ENCODE data around the gene KCNK1.

Gene KCNK1

DNA sequence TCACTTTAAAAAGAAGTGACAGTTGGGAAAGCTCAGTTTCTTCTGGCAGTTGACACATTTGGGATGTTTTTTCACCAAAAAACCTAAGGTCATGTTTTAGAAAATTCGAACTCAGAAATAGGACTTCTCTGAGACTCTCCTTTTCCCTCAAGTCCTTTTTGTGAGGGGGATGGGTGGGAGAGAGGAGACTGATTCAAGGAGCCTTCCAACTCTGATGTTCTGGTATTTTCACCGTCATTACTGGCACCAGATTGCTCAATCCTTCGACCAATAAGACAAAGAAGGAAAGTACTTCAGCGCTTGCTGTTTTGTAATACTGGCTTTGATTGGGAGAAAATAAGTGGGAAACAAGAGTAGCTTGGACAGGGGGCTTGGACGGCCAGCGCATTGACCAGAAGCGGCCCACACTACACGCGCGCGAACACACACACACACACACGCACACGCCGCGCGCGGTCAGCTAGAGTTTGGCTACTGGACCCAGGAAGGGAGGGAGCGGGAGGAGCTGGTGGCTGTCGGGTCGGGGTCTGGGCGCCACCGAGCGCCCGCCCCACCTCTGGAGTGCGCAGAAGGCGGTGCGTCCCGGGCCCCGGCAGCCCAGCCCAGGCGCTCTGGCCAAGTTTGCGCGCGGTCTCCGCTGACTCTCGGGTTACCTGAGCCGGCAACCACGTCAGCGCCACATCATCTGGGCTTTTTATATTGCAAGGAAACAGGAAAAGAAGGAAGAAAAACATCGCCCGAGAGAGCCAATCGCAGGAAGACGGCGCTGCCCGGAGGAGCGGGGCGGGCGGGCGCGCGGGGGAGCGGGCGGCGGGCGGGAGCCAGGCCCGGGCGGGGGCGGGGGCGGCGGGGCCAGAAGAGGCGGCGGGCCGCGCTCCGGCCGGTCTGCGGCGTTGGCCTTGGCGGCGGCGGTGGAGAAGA is at the start of gene KCNK1:
KCNK1 (plus strand) TSS at position 855 of the 921 bp plus-strand sequence; CDS start at position 921, 66 bp downstream.
- Histone ChIP-seq H3K36me3 (ENCODE audit: insufficient read depth, insufficient read length, low read length) (no peaks in the 10 kb centered on the region), H3K9me3 (ENCODE audit: insufficient read depth, low read length) (no peaks in the 10 kb centered on the region), H3K4me1 (ENCODE audit: insufficient read depth, insufficient read length) (peaks cover 5% of the 10 kb centered on the region), H3K4me3 (ENCODE audit: insufficient read length, low read depth) (peak within 1 kb of the TSS; percentile 89), H3K27me3 (ENCODE audit: insufficient read depth, insufficient read length) (peaks cover 70% of the 10 kb centered on the region), H3K9ac (ENCODE audit: insufficient read length, low read depth) (peak within 1 kb of the TSS; percentile 94)
- peak; percentile 65 for DNase-seq (ENCODE audit: low read depth, low spot score)
- no peak for TF ChIP-seq YY1 (IDR thresholded peaks at IDR 0.05; ENCODE audit: insufficient read depth, insufficient read length)
- TF ChIP-seq SUZ12 (IDR thresholded peaks at IDR 0.05; ENCODE audit: extremely low read depth, insufficient read depth, insufficient read length): peak; percentile 50
- TF ChIP-seq ZNF274 (IDR thresholded peaks at IDR 0.05; ENCODE audit: low read depth, low read length): no peak

DNA sequence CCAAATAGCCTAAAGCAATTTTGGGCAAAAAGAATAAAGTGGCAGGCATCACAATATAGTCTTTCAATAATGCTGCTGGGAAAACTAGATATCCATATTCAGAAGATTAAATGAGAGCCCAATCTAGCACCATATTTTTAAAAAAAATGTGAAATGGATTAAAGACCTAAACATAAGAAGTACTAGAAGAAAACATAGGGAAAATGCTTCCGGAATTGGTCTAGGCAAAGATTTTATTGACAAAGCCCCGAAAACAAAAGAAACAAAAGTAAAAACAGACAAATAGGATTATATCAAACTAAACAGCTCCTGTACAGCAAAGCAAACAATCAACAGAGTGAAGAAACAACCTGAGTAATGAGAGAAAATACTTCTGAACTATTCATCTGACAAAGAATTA is 48.6 kb upstream of the KCNK1 start:
- no peak overlapping the region for H3K4me3 ChIP-seq (ENCODE audit: insufficient read length, low read depth)
- no peak for TF ChIP-seq SUZ12 (IDR thresholded peaks at IDR 0.05; ENCODE audit: extremely low read depth, insufficient read depth, insufficient read length)
- no peak for TF ChIP-seq ZNF274 (IDR thresholded peaks at IDR 0.05; ENCODE audit: low read depth, low read length)

DNA sequence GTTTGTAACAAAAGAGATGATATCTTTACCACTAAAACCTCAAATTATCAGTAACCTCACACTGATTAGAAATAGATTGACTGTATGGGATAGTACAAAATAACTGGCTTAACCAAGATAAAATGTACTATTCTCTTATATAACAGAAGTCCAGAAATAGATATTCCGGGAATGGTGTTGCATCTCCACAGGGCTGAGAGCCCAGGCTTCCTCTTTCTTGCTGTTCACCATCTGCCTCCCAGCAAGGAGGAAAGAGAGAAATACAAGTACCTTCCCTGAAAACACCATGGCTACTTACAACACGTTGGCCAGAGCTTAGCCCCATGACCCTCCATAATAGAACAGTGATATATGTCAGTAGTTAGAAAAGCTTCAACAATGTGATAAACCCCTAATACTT is 47.0 kb upstream of the KCNK1 start:
- no peak for DNase-seq (ENCODE audit: low read depth, low spot score)
- H3K4me3 ChIP-seq (ENCODE audit: insufficient read length, low read depth): no peak overlapping the region
- H3K27me3 ChIP-seq (ENCODE audit: insufficient read depth, insufficient read length): peaks cover 6% of the 10 kb centered on the region
- no peaks in the 10 kb centered on the region for H3K9me3 ChIP-seq (ENCODE audit: insufficient read depth, low read length)
- no peak for TF ChIP-seq SUZ12 (IDR thresholded peaks at IDR 0.05; ENCODE audit: extremely low read depth, insufficient read depth, insufficient read length)
- TF ChIP-seq YY1 (IDR thresholded peaks at IDR 0.05; ENCODE audit: insufficient read depth, insufficient read length): no peak
- TF ChIP-seq ZNF274 (IDR thresholded peaks at IDR 0.05; ENCODE audit: low read depth, low read length): no peak
- H3K4me1 ChIP-seq (ENCODE audit: insufficient read depth, insufficient read length): no peaks in the 10 kb centered on the region
- no peaks in the 10 kb centered on the region for H3K36me3 ChIP-seq (ENCODE audit: insufficient read depth, insufficient read length, low read length)
- no peak overlapping the region for H3K9ac ChIP-seq (ENCODE audit: insufficient read length, low read depth)

More for the DNA sequence above, 48.6 kb upstream of the KCNK1 start:
- Histone ChIP-seq H3K27me3 (ENCODE audit: insufficient read depth, insufficient read length) (peaks cover 6% of the 10 kb centered on the region), H3K9ac (ENCODE audit: insufficient read length, low read depth) (no peak overlapping the region), H3K36me3 (ENCODE audit: insufficient read depth, insufficient read length, low read length) (no peaks in the 10 kb centered on the region), H3K9me3 (ENCODE audit: insufficient read depth, low read length) (no peaks in the 10 kb centered on the region), H3K4me1 (ENCODE audit: insufficient read depth, insufficient read length) (no peaks in the 10 kb centered on the region)
- DNase-seq (ENCODE audit: low read depth, low spot score): no peak

DNA sequence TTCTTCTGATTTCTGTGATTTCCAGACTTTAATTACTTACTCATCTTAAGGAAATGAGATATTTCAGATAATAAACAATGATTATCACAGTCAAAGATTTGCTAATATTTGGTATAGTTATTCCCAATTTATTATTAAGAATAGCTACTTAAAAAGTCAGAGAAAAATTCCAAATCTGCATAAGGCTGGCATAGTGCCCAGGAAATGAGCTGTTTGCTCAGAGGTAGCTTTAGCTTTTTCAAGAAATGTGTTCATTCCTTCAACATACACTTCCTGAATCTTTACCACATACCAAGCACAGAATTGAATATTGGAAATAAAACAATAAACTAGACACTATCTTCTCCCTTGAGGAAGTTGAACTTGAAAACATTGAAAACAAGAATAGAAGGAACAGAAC is 44.3 kb upstream of the KCNK1 start:
- Histone ChIP-seq H3K9me3 (ENCODE audit: insufficient read depth, low read length) (no peaks in the 10 kb centered on the region), H3K9ac (ENCODE audit: insufficient read length, low read depth) (no peak overlapping the region), H3K4me1 (ENCODE audit: insufficient read depth, insufficient read length) (no peaks in the 10 kb centered on the region), H3K27me3 (ENCODE audit: insufficient read depth, insufficient read length) (peaks cover 13% of the 10 kb centered on the region), H3K4me3 (ENCODE audit: insufficient read length, low read depth) (no peak overlapping the region), H3K36me3 (ENCODE audit: insufficient read depth, insufficient read length, low read length) (no peaks in the 10 kb centered on the region)
- TF ChIP-seq ZNF274 (IDR thresholded peaks at IDR 0.05; ENCODE audit: low read depth, low read length): no peak
- TF ChIP-seq SUZ12 (IDR thresholded peaks at IDR 0.05; ENCODE audit: extremely low read depth, insufficient read depth, insufficient read length): no peak
- no peak for DNase-seq (ENCODE audit: low read depth, low spot score)

DNA sequence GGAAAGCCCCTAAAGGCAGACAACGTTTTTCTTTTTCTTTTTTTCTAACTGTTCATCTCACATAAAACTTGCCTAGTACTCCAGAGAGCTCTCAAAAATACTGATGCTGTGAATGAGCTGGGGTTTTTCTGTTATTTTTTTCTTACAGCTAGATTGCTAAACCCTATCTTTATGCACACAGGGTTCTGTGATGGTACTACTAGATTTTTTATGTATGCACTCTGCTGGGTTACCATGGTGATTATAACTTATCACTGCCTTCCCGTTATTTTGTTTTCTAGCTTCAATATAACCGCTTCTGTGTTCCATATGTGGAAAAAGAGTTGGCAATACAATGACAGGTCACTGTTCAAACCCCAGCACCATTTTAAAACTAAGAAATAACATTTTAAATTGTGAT is 43.7 kb upstream of the KCNK1 start:
- Histone ChIP-seq H3K4me3 (ENCODE audit: insufficient read length, low read depth) (no peak overlapping the region), H3K4me1 (ENCODE audit: insufficient read depth, insufficient read length) (no peaks in the 10 kb centered on the region), H3K27me3 (ENCODE audit: insufficient read depth, insufficient read length) (peaks cover 18% of the 10 kb centered on the region), H3K36me3 (ENCODE audit: insufficient read depth, insufficient read length, low read length) (no peaks in the 10 kb centered on the region), H3K9me3 (ENCODE audit: insufficient read depth, low read length) (no peaks in the 10 kb centered on the region), H3K9ac (ENCODE audit: insufficient read length, low read depth) (no peak overlapping the region)
- TF ChIP-seq SUZ12 (IDR thresholded peaks at IDR 0.05; ENCODE audit: extremely low read depth, insufficient read depth, insufficient read length): no peak
- TF ChIP-seq YY1 (IDR thresholded peaks at IDR 0.05; ENCODE audit: insufficient read depth, insufficient read length): no peak
- no peak for TF ChIP-seq ZNF274 (IDR thresholded peaks at IDR 0.05; ENCODE audit: low read depth, low read length)
- DNase-seq (ENCODE audit: low read depth, low spot score): no peak

DNA sequence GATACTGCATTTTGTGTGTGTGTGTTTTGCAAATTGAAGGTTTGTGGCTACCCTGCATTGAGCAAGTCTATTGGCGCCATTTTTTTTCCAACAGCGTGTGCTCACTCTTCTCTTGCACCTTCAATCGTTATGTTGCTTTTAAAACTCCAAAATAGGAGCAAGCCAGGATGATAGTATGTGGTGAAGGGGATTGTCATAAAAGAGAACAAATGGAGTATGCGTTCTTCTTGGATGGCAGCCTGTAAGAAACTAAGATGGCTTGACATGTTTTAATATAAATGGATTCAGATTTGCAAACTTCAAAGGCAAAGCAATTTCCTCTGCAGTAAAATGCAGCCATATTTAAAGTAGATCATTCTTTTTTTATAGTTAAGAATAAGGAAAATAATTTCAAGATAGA is 43.2 kb upstream of the KCNK1 start:
- no peak overlapping the region for H3K9ac ChIP-seq (ENCODE audit: insufficient read length, low read depth)
- H3K4me3 ChIP-seq (ENCODE audit: insufficient read length, low read depth): no peak overlapping the region
- H3K36me3 ChIP-seq (ENCODE audit: insufficient read depth, insufficient read length, low read length): no peaks in the 10 kb centered on the region
- no peaks in the 10 kb centered on the region for H3K9me3 ChIP-seq (ENCODE audit: insufficient read depth, low read length)
- DNase-seq (ENCODE audit: low read depth, low spot score): no peak
- peaks cover 23% of the 10 kb centered on the region for H3K27me3 ChIP-seq (ENCODE audit: insufficient read depth, insufficient read length)
- no peaks in the 10 kb centered on the region for H3K4me1 ChIP-seq (ENCODE audit: insufficient read depth, insufficient read length)
- TF ChIP-seq SUZ12 (IDR thresholded peaks at IDR 0.05; ENCODE audit: extremely low read depth, insufficient read depth, insufficient read length) (no peak), YY1 (IDR thresholded peaks at IDR 0.05; ENCODE audit: insufficient read depth, insufficient read length) (no peak), ZNF274 (IDR thresholded peaks at IDR 0.05; ENCODE audit: low read depth, low read length) (no peak)

DNA sequence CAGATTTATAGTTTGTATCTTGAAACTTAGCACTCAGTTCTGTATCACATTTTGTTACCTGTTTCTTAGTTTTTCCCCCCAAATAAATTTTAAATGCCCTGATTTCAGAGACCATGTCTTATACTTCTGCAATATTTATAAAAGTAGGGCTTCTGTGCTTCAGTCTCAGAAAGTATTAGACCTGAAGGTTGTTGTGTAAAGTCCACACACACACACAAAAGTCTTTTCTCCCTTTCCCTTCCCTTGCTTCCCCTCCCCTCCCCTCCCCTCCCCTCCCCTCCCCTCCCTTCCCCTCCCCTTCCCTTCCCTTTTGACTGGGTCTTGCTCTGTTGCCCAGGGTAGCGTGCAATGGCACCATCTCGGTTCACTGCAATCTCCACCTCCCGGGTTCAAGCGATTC is 41.0 kb upstream of the KCNK1 start:
- no peak for DNase-seq (ENCODE audit: low read depth, low spot score)

More for the DNA sequence above, 41.0 kb upstream of the KCNK1 start:
- H3K36me3 ChIP-seq (ENCODE audit: insufficient read depth, insufficient read length, low read length): no peaks in the 10 kb centered on the region
- no peaks in the 10 kb centered on the region for H3K9me3 ChIP-seq (ENCODE audit: insufficient read depth, low read length)
- TF ChIP-seq SUZ12 (IDR thresholded peaks at IDR 0.05; ENCODE audit: extremely low read depth, insufficient read depth, insufficient read length) (no peak), YY1 (IDR thresholded peaks at IDR 0.05; ENCODE audit: insufficient read depth, insufficient read length) (no peak), ZNF274 (IDR thresholded peaks at IDR 0.05; ENCODE audit: low read depth, low read length) (no peak)
- H3K27me3 ChIP-seq (ENCODE audit: insufficient read depth, insufficient read length): peaks cover 40% of the 10 kb centered on the region
- H3K9ac ChIP-seq (ENCODE audit: insufficient read length, low read depth): no peak overlapping the region
- H3K4me3 ChIP-seq (ENCODE audit: insufficient read length, low read depth): no peak overlapping the region
- H3K4me1 ChIP-seq (ENCODE audit: insufficient read depth, insufficient read length): no peaks in the 10 kb centered on the region
